Lung (tissue), 12 donors: ENCODE data around the gene CMTM2. TPM values are rescaled to one million over a fixed set of nuclear protein-coding genes. Genes with fewer than 3 reads are reported as not detected.
"Not testable (repeated sequence)": the region's sequence is repeated elsewhere in the genome, so short reads cannot be mapped to it uniquely, and the experiment has no call there.

Experiments used
- ATAC-seq: fragments of 200-7000 bp; cut with Tn5 transposase; one replicate; pipeline ENCODE4 v1.9.1; 2020; ENCODE audit warnings: moderate number of reproducible peaks; ENCODE audit not compliant: insufficient read depth, low FRiP score
- DNase-seq, 3 donors: peaks; one replicate each; pipeline ENCODE4 v3.0.0-alpha.2; 2013 to 2017
- H3K27ac ChIP-seq, 2 donors: one replicate each; pipeline ENCODE4 v1.5.1; 2013; ENCODE audit warnings: mild to moderate bottlenecking in 2 of 2, moderate library complexity in 2 of 2, control low read depth in 1 of 2, inconsistent platforms in 1 of 2, low read depth in 1 of 2, low read length in 1 of 2
- H3K27me3 ChIP-seq, 3 donors: one replicate each; pipeline ENCODE4 v1.5.1; 2013; ENCODE audit warnings: low read length in 2 of 3; ENCODE audit not compliant: control insufficient read depth in 3 of 3, insufficient read depth in 3 of 3
- H3K36me3 ChIP-seq, 4 donors: one replicate each; pipeline ENCODE4 v1.5.1; 2013; ENCODE audit warnings: low read length in 4 of 4, mild to moderate bottlenecking in 1 of 4, moderate library complexity in 1 of 4; ENCODE audit not compliant: control insufficient read depth in 4 of 4, insufficient read depth in 4 of 4
- H3K4me1 ChIP-seq, 5 donors: one replicate each; pipeline ENCODE4 v1.5.1; 2013; ENCODE audit warnings: low read length in 5 of 5, mild to moderate bottlenecking in 2 of 5, moderate library complexity in 1 of 5; ENCODE audit not compliant: control insufficient read depth in 5 of 5, insufficient read depth in 5 of 5
- H3K4me3 ChIP-seq: one replicate; pipeline ENCODE4 v1.5.1; 2013; ENCODE audit warnings: mild to moderate bottlenecking, control low read depth, moderate library complexity
- H3K9ac ChIP-seq, 2 donors: one replicate each; pipeline ENCODE4 v1.5.1; 2013; ENCODE audit warnings: low read length in 2 of 2, control low read depth in 1 of 2; ENCODE audit not compliant: insufficient read depth in 1 of 2
- H3K9me3 ChIP-seq, 4 donors: one replicate each; pipeline ENCODE4 v1.5.1; 2013; ENCODE audit warnings: low read length in 3 of 4, mild to moderate bottlenecking in 1 of 4, moderate library complexity in 1 of 4; ENCODE audit not compliant: control insufficient read depth in 4 of 4, insufficient read depth in 3 of 4
- WGBS, 2 donors: extraction: QIAGEN DNeasy Blood & Tissue Kit; methylation state at CpG; one replicate each; pipeline ENCODE4 v1.1.7; 2013; 5-methylcytosine and 5-hydroxymethylcytosine counted together
- polyA plus RNA-seq, 2 donors: library from polyadenylated mRNA; stranded (reverse); fragments of 200-250 nt; gene quantifications; one replicate each; pipeline ENCODE4 v1.2.1, GENCODE V29; 2013
- total RNA-seq, 2 donors: library from RNA; depleted of rRNA in 1 of 2; stranded (reverse); fragments of >200 nt in 1 of 2; gene quantifications; one replicate each; pipeline ENCODE4 v1.2.1, GENCODE V29; 2014 to 2021
- TF ChIP-seq, protein P1 (sequence below): IDR thresholded peaks from 2 replicates; pipeline ENCODE4 v1.5.1; 2012; ENCODE audit warnings: mild to moderate bottlenecking; ENCODE audit errors: control extremely low read depth, extremely low read depth
- donor health status: control.
- donor health status: control.
- donor health status: Bipolar disorder and iron deficiency.
- donor health status: healthy.
- donor health status: DM: yes; HTN: yes; CAD: no.

The CMTM2 gene
- total and polyA plus RNA-seq, 4 donors = 2.0 to 14.1 (median 3.0) TPM

GRCh38 chr16:66592241-66592640 lies 13.0 kb downstream of the CMTM2 start:
- Histone ChIP-seq H3K9me3 (peaks cover 0 to 2% (median 0%) of the 10 kb centered on the region in 4 donors), H3K4me1 (peaks cover 0 to 4% (median 0%) of the 10 kb centered on the region in 5 donors), H3K27me3 (no peaks in the 10 kb centered on the region), H3K4me3 (no peak overlapping the region), H3K27ac (no peak overlapping the region), H3K9ac (no peak overlapping the region), H3K36me3 (no peaks in the 10 kb centered on the region)
- WGBS, 2 donors = 93 to 100% methylated on average over 3 of the region's 3 CpGs
- DNase-seq (no peak), ATAC-seq (no peak)
- TF ChIP-seq, protein P1, sequence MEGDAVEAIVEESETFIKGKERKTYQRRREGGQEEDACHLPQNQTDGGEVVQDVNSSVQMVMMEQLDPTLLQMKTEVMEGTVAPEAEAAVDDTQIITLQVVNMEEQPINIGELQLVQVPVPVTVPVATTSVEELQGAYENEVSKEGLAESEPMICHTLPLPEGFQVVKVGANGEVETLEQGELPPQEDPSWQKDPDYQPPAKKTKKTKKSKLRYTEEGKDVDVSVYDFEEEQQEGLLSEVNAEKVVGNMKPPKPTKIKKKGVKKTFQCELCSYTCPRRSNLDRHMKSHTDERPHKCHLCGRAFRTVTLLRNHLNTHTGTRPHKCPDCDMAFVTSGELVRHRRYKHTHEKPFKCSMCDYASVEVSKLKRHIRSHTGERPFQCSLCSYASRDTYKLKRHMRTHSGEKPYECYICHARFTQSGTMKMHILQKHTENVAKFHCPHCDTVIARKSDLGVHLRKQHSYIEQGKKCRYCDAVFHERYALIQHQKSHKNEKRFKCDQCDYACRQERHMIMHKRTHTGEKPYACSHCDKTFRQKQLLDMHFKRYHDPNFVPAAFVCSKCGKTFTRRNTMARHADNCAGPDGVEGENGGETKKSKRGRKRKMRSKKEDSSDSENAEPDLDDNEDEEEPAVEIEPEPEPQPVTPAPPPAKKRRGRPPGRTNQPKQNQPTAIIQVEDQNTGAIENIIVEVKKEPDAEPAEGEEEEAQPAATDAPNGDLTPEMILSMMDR = no peak

GRCh38 chr16:66592814-66593213 lies 13.6 kb downstream of the CMTM2 start:
- DNase-seq (no peak), ATAC-seq (no peak)
- Histone ChIP-seq H3K27ac (no peak overlapping the region), H3K9ac (no peak overlapping the region), H3K4me1 (peaks cover 0 to 4% (median 0%) of the 10 kb centered on the region in 5 donors), H3K36me3 (no peaks in the 10 kb centered on the region), H3K27me3 (no peaks in the 10 kb centered on the region), H3K9me3 (peaks cover 0 to 2% (median 0%) of the 10 kb centered on the region in 4 donors), H3K4me3 (no peak overlapping the region)
- 95 to 96% methylated on average over 3 of the region's 3 CpGs for WGBS, 2 donors
- TF ChIP-seq, protein P1 = no peak

GRCh38 chr16:66594739-66595138 lies 15.5 kb downstream of the CMTM2 start:
- DNase-seq (no peak), ATAC-seq (no peak)
- peaks cover 0 to 2% (median 0%) of the 10 kb centered on the region in 4 donors for H3K9me3 ChIP-seq
- no peak overlapping the region for H3K9ac ChIP-seq
- H3K36me3 ChIP-seq = no peaks in the 10 kb centered on the region
- TF ChIP-seq, protein P1 = no peak
- no peak overlapping the region for H3K4me3 ChIP-seq
- 49 to 57% methylated on average over 7 of the region's 7 CpGs for WGBS, 2 donors
- H3K27ac ChIP-seq = no peak overlapping the region
- H3K4me1 ChIP-seq = peaks cover 0 to 1% (median 0%) of the 10 kb centered on the region in 5 donors
- no peaks in the 10 kb centered on the region for H3K27me3 ChIP-seq

DNA sequence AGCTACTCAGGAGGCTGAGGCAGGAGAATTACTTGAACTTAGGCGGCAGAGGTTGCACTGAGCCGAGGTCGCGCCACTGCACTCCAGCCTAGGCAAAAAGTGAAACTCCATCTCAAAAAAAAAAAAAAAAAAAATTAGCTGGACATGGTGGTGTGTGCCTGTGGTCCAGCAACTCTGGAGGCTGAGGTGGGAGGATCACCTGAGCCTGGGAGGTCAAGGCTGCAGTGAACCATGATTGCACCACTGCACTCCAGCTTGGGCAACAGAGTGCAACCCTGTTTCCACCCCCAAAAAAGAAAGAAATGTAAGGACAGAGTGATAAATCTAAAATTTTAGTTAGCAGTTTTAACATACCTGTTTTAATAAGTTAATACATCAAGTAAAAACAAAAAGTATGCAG lies 17.3 kb downstream of the CMTM2 start:
- H3K4me3 ChIP-seq, ATAC-seq, DNase-seq, H3K36me3 ChIP-seq, H3K27me3 ChIP-seq, H3K4me1 ChIP-seq, H3K9me3 ChIP-seq, H3K27ac ChIP-seq, H3K9ac ChIP-seq: not testable (repeated sequence)
- 99% methylated on average over 4 of the region's 4 CpGs for WGBS, 2 donors
